ENCODE data around the gene RALGDS.

DNA sequence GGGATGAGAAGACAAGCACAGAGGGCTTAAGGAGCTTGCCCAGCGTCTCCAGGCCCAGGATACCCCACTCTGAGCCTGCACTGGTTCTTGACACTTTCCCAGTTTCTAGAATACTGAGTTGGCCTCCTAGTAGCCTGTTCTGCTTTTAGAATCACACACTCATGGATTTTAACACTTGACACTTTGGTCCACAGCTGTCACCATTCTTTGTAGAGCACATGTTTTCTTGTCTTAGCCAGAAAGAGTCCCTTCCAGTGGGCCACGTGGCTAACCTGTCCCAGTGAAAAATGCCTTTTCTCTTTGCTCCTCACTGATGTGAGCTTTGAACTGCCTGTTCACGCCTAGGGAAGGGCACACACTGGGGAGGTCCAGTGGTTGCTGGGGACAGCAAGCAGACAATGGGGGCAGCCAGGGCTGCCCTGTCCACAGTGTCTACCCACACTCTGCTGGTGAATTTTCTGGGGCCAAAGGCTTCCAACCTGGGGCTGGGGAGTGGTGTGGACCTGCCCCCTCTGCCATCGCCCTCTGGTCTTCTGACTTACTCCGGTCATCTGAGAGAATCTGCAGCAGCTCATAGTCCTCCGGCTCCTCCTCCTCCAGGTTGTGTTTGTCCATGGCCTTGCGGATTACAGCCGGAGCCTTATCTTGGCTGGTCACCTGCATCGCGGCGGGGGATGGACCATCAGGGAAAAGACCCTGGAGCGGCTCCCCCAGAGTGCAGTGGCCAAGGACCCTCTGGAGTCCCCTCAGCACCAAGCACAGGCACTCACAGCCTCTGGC lies 21.1 kb downstream of the RALGDS start:
- TF ChIP-seq, protein P1, sequence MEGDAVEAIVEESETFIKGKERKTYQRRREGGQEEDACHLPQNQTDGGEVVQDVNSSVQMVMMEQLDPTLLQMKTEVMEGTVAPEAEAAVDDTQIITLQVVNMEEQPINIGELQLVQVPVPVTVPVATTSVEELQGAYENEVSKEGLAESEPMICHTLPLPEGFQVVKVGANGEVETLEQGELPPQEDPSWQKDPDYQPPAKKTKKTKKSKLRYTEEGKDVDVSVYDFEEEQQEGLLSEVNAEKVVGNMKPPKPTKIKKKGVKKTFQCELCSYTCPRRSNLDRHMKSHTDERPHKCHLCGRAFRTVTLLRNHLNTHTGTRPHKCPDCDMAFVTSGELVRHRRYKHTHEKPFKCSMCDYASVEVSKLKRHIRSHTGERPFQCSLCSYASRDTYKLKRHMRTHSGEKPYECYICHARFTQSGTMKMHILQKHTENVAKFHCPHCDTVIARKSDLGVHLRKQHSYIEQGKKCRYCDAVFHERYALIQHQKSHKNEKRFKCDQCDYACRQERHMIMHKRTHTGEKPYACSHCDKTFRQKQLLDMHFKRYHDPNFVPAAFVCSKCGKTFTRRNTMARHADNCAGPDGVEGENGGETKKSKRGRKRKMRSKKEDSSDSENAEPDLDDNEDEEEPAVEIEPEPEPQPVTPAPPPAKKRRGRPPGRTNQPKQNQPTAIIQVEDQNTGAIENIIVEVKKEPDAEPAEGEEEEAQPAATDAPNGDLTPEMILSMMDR (IDR thresholded peaks at IDR 0.05 in 2 of 3, conservative IDR thresholded peaks at IDR 0.05 in 1 of 3; ENCODE audit: borderline replicate concordance in 1 of 3, insufficient read depth in 1 of 3, low read depth in 2 of 3, low read length in 2 of 3): no peak
- TF ChIP-seq ZNF274 (IDR thresholded peaks at IDR 0.05; ENCODE audit: low read depth, low read length) (no peak), POLR2AphosphoS5 (IDR thresholded peaks at IDR 0.05; ENCODE audit: low read depth, low read length) (no peak), SIN3A (IDR thresholded peaks at IDR 0.05; ENCODE audit: low read depth) (no peak), FOSL1 (IDR thresholded peaks at IDR 0.05; ENCODE audit: low read depth) (no peak), TCF7L2 (IDR thresholded peaks at IDR 0.05; ENCODE audit: borderline replicate concordance, extremely low read depth, insufficient read depth, insufficient read length) (no peak)
- TF ChIP-seq, protein P2, sequence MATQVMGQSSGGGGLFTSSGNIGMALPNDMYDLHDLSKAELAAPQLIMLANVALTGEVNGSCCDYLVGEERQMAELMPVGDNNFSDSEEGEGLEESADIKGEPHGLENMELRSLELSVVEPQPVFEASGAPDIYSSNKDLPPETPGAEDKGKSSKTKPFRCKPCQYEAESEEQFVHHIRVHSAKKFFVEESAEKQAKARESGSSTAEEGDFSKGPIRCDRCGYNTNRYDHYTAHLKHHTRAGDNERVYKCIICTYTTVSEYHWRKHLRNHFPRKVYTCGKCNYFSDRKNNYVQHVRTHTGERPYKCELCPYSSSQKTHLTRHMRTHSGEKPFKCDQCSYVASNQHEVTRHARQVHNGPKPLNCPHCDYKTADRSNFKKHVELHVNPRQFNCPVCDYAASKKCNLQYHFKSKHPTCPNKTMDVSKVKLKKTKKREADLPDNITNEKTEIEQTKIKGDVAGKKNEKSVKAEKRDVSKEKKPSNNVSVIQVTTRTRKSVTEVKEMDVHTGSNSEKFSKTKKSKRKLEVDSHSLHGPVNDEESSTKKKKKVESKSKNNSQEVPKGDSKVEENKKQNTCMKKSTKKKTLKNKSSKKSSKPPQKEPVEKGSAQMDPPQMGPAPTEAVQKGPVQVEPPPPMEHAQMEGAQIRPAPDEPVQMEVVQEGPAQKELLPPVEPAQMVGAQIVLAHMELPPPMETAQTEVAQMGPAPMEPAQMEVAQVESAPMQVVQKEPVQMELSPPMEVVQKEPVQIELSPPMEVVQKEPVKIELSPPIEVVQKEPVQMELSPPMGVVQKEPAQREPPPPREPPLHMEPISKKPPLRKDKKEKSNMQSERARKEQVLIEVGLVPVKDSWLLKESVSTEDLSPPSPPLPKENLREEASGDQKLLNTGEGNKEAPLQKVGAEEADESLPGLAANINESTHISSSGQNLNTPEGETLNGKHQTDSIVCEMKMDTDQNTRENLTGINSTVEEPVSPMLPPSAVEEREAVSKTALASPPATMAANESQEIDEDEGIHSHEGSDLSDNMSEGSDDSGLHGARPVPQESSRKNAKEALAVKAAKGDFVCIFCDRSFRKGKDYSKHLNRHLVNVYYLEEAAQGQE (IDR thresholded peaks at IDR 0.05; ENCODE audit: low read depth): no peak
